Natural killer cell (primary cell): ENCODE measurements around the gene CBFA2T3. TPM values are rescaled to one million over a fixed set of nuclear protein-coding genes. Genes with fewer than 3 reads are reported as not detected.

ENCODE experiments used
- ATAC-seq, 3 donors: fragments of 150-1000 bp in 2 of 3; fragments of 200-7000 bp in 1 of 3; cut with Tn5 transposase; 1 replicate in 1 of 3; 2 replicates in 2 of 3; pipeline ENCODE4 v1.10.0; 2021; ENCODE audit warnings: mild to moderate bottlenecking in 2 of 3, moderate library complexity in 2 of 3
- DNase-seq, 2 donors: peaks; one replicate each; pipeline versions ENCODE4 v3.0.0 to v3.0.0-alpha.2; 2013 to 2021; ENCODE audit warnings: mixed read lengths in 1 of 2
- H3K27ac ChIP-seq: one replicate; pipeline ENCODE4 v1.5.1; 2013; ENCODE audit warnings: mild to moderate bottlenecking, low read length
- H3K27me3 ChIP-seq: one replicate; pipeline ENCODE4 v1.6.1; 2013; ENCODE audit warnings: low read length; ENCODE audit not compliant: control insufficient read depth, insufficient read depth
- H3K36me3 ChIP-seq: one replicate; pipeline ENCODE4 v1.6.1; 2013; ENCODE audit warnings: low read length; ENCODE audit not compliant: control insufficient read depth, insufficient read depth
- H3K4me1 ChIP-seq: one replicate; pipeline ENCODE4 v1.6.1; 2013; ENCODE audit warnings: low read length; ENCODE audit not compliant: control insufficient read depth, insufficient read depth
- H3K4me3 ChIP-seq: one replicate; pipeline ENCODE4 v1.5.1; 2013; ENCODE audit warnings: low read length
- H3K9me3 ChIP-seq: one replicate; pipeline ENCODE4 v1.6.1; 2013; ENCODE audit warnings: low read length; ENCODE audit not compliant: control insufficient read depth, insufficient read depth
- H3K27ac Mint-ChIP-seq, 2 donors: one replicate each; pipeline ENCODE4 v1.8.0; 2022; ENCODE audit warnings: mild to moderate bottlenecking in 2 of 2, mixed read lengths in 2 of 2, moderate library complexity in 1 of 2
- H3K27me3 Mint-ChIP-seq, 2 donors: one replicate each; pipeline ENCODE4 v1.8.0; 2022; ENCODE audit warnings: low read depth in 2 of 2, mixed read lengths in 2 of 2
- H3K36me3 Mint-ChIP-seq: one replicate; pipeline ENCODE4 v1.8.0; 2022; ENCODE audit warnings: mixed read lengths
- H3K4me1 Mint-ChIP-seq, 2 donors: one replicate each; pipeline ENCODE4 v1.8.0; 2022; ENCODE audit warnings: mixed read lengths in 2 of 2
- H3K4me3 Mint-ChIP-seq: one replicate; pipeline ENCODE4 v1.8.0; 2022; ENCODE audit warnings: mild to moderate bottlenecking, moderate library complexity, mixed read lengths
- H3K9me3 Mint-ChIP-seq, 2 donors: one replicate each; pipeline ENCODE4 v1.8.0; 2022; ENCODE audit warnings: mixed read lengths in 2 of 2
- CTCF ChIP-seq: fragments of 200-600 bp; IDR thresholded peaks from one replicate; pipeline ENCODE4 v1.8.0; 2022; ENCODE audit warnings: antibody characterized with exemption
- WGBS: methylation state at CpG from one replicate; pipeline ENCODE4 v1.1.7; 2013; ENCODE audit warnings: missing lambda C conversion rate; ENCODE audit not compliant: insufficient coverage; 5-methylcytosine and 5-hydroxymethylcytosine counted together
- intact Hi-C: fragments of 100-400 bp; cut with micrococcal nuclease; formaldehyde crosslinking; loops from one replicate; pipeline ENCODE4 v1.14.2; 2022
- total RNA-seq, 4 donors: library from RNA; stranded (reverse); fragments of 120-200 nt in 1 of 4; gene quantifications; one replicate each; pipeline versions ENCODE4 v1.2.3 to v1.2.4, GENCODE V29; 2013 to 2022

CBFA2T3 gene
- total RNA-seq, 3 donors from 2014 or later (not counting 1 experiment from before 2014, with no cell fraction given) = 2.5 to 7.8 (median 4.2) TPM

GRCh38 chr16:89015271-89015859, 38.4 kb upstream of the CBFA2T3 start:
- Histone ChIP-seq H3K27ac (no peak overlapping the region), H3K36me3 (no peaks in the 10 kb centered on the region), H3K4me3 (no peak overlapping the region), H3K9me3 (no peaks in the 10 kb centered on the region), H3K4me1 (peaks cover 6% of the 10 kb centered on the region), H3K27me3 (no peaks in the 10 kb centered on the region)
- H3K27me3 Mint-ChIP-seq = peaks cover 4 to 7% of the 10 kb centered on the region in 2 donors
- H3K27ac Mint-ChIP-seq = no peak overlapping the region
- no peak overlapping the region for H3K4me3 Mint-ChIP-seq
- no peaks in the 10 kb centered on the region for H3K36me3 Mint-ChIP-seq
- peaks cover 0 to 6% of the 10 kb centered on the region in 2 donors for H3K4me1 Mint-ChIP-seq
- 83% methylated on average over 20 of the region's 20 CpGs for WGBS
- DNase-seq = no peak
- intact Hi-C loops = no loop called here
- H3K9me3 Mint-ChIP-seq = peaks cover 0 to 4% of the 10 kb centered on the region in 2 donors
- ATAC-seq = no peak
- TF ChIP-seq CTCF = no peak

- H3K4me3 ChIP-seq = no peak overlapping the region
- 83% methylated on average over 19 of the region's 19 CpGs for WGBS
- H3K4me1 ChIP-seq = no peaks in the 10 kb centered on the region
- no peak overlapping the region for H3K27ac ChIP-seq
- no peaks in the 10 kb centered on the region for H3K36me3 ChIP-seq
- no peaks in the 10 kb centered on the region for H3K9me3 ChIP-seq
- intact Hi-C loops = no loop called here
- Mint-ChIP-seq H3K4me1 (no peaks in the 10 kb centered on the region), H3K36me3 (no peaks in the 10 kb centered on the region), H3K27ac (no peak overlapping the region), H3K4me3 (no peak overlapping the region), H3K27me3 (peaks cover 4 to 7% of the 10 kb centered on the region in 2 donors), H3K9me3 (peaks cover 0 to 4% of the 10 kb centered on the region in 2 donors)
- H3K27me3 ChIP-seq = no peaks in the 10 kb centered on the region
- ATAC-seq (no peak), DNase-seq (no peak)
- no peak for TF ChIP-seq CTCF
Measured at GRCh38 chr16:89014403-89015230, 37.6 kb upstream of the CBFA2T3 start.

GRCh38 chr16:89013692-89014402, 36.8 kb upstream of the CBFA2T3 start:
- H3K36me3 Mint-ChIP-seq = no peaks in the 10 kb centered on the region
- Histone ChIP-seq H3K27ac (no peak overlapping the region), H3K9me3 (no peaks in the 10 kb centered on the region), H3K4me1 (no peaks in the 10 kb centered on the region), H3K36me3 (no peaks in the 10 kb centered on the region), H3K27me3 (no peaks in the 10 kb centered on the region), H3K4me3 (no peak overlapping the region)
- intact Hi-C loops = no loop called here
- H3K27me3 Mint-ChIP-seq = peaks cover 7 to 9% of the 10 kb centered on the region in 2 donors
- H3K27ac Mint-ChIP-seq = no peak overlapping the region
- WGBS = 74% methylated on average over 21 of the region's 25 CpGs
- peaks cover 0 to 4% of the 10 kb centered on the region in 2 donors for H3K9me3 Mint-ChIP-seq
- H3K4me1 Mint-ChIP-seq = no peaks in the 10 kb centered on the region
- ATAC-seq (no peak), DNase-seq (no peak)
- no peak for TF ChIP-seq CTCF
- no peak overlapping the region for H3K4me3 Mint-ChIP-seq
